Aorta (tissue), 5 donors: ENCODE results near the gene SLC6A12. TPM values are rescaled to one million over a fixed set of nuclear protein-coding genes. Genes with fewer than 3 reads are reported as not detected.

Experiments
- ATAC-seq: fragments of 200-7000 bp; cut with Tn5 transposase; one replicate; pipeline ENCODE4 v1.9.1; 2022; ENCODE audit warnings: moderate library complexity; ENCODE audit not compliant: low FRiP score
- DNase-seq, 2 donors: peaks; one replicate each; pipeline ENCODE4 v3.0.0-alpha.2; 2020
- H3K27ac ChIP-seq, 2 donors: one replicate each; pipeline ENCODE4 v1.5.1; 2013; ENCODE audit warnings: low read length in 2 of 2, mild to moderate bottlenecking in 2 of 2, moderate library complexity in 2 of 2, control low read depth in 1 of 2, inconsistent platforms in 1 of 2, low read depth in 1 of 2
- H3K27me3 ChIP-seq, 2 donors: one replicate each; pipeline ENCODE4 v1.6.1; 2013; ENCODE audit warnings: control low read depth in 1 of 2, low read length in 1 of 2, mild to moderate bottlenecking in 1 of 2, moderate library complexity in 1 of 2; ENCODE audit not compliant: insufficient read depth in 2 of 2, control insufficient read depth in 1 of 2
- H3K36me3 ChIP-seq, 2 donors: one replicate each; pipeline ENCODE4 v1.6.1; 2013; ENCODE audit warnings: control low read depth in 1 of 2, low read length in 1 of 2, mild to moderate bottlenecking in 1 of 2; ENCODE audit not compliant: insufficient read depth in 2 of 2, control insufficient read depth in 1 of 2
- H3K4me1 ChIP-seq, 2 donors: one replicate each; pipeline ENCODE4 v1.6.1; 2013; ENCODE audit warnings: low read length in 2 of 2, control low read depth in 1 of 2, mild to moderate bottlenecking in 1 of 2, moderate library complexity in 1 of 2; ENCODE audit not compliant: insufficient read depth in 2 of 2, control insufficient read depth in 1 of 2
- H3K4me3 ChIP-seq, 2 donors: one replicate each; pipeline ENCODE4 v1.5.1; 2013; ENCODE audit warnings: low read length in 2 of 2, control low read depth in 1 of 2, mild to moderate bottlenecking in 1 of 2
- H3K9me3 ChIP-seq: one replicate; pipeline ENCODE4 v1.6.1; 2013; ENCODE audit warnings: mild to moderate bottlenecking, low read length; ENCODE audit not compliant: control insufficient read depth
- WGBS, 2 donors: extraction: QIAGEN DNeasy Blood & Tissue Kit; methylation state at CpG; one replicate each; pipeline ENCODE4 v1.1.7; 2013; 5-methylcytosine and 5-hydroxymethylcytosine counted together
- intact Hi-C, 2 donors: fragments of 100-400 bp; cut with DNase I; formaldehyde crosslinking; loops; one replicate each; pipeline versions ENCODE4 v1.14.2 to v1.15.0; 2022
- polyA plus RNA-seq, 2 donors: library from polyadenylated mRNA; stranded (reverse); fragments of 200-250 nt; gene quantifications; one replicate each; pipeline ENCODE4 v1.2.3, GENCODE V29; 2013
- total RNA-seq, 2 donors: library from RNA; stranded (reverse); fragmentation: NEBNext Ultra II Directional; extraction: Animal tissue kit (Norgen Biotek cat#: 25700); gene quantifications; one replicate each; pipeline ENCODE4 v1.2.1, GENCODE V29; 2021
- donor health status: healthy with polysubstance abuse.
- donor health status: Bipolar disorder and iron deficiency.
- donor health status: DM: no; HTN: no; CAD: no.
- donor health status: DM: no; HTN: no; CAD: no.
- donor health status: DM: yes; HTN: yes; CAD: no.

SLC6A12 gene
- total and polyA plus RNA-seq, 4 donors = 0.38 to 2.2 (median 1.3) TPM; not detected in 1

- 91 to 94% methylated on average over 10 of the region's 10 CpGs for WGBS, 2 donors
- H3K4me1 ChIP-seq = no peaks in the 10 kb centered on the region
Measured at GRCh38 chr12:171276-171675, 42.7 kb downstream of the SLC6A12 start.

GRCh38 chr12:170371-171225, 43.4 kb downstream of the SLC6A12 start:
- H3K4me3 ChIP-seq = no peak overlapping the region
- no peaks in the 10 kb centered on the region for H3K9me3 ChIP-seq
- H3K36me3 ChIP-seq = no peaks in the 10 kb centered on the region
- no peaks in the 10 kb centered on the region for H3K4me1 ChIP-seq
- ATAC-seq = no peak
- DNase-seq = no peak
- no peaks in the 10 kb centered on the region for H3K27me3 ChIP-seq
- H3K27ac ChIP-seq = no peak overlapping the region
- 87% methylated on average over 29 of the region's 29 CpGs for WGBS, 2 donors
- intact Hi-C loops = no loop called here

More at GRCh38 chr12:171276-171675, 42.7 kb downstream of the SLC6A12 start:
- Histone ChIP-seq H3K27me3 (no peaks in the 10 kb centered on the region), H3K9me3 (no peaks in the 10 kb centered on the region), H3K27ac (no peak overlapping the region), H3K4me3 (no peak overlapping the region), H3K36me3 (no peaks in the 10 kb centered on the region)
- DNase-seq = no peak
- ATAC-seq = no peak
- intact Hi-C loops = no loop called here

GRCh38 chr12:169528-170370, 44.2 kb downstream of the SLC6A12 start:
- no peak for ATAC-seq
- no peak for DNase-seq
- Histone ChIP-seq H3K4me1 (no peaks in the 10 kb centered on the region), H3K36me3 (no peaks in the 10 kb centered on the region), H3K27ac (no peak overlapping the region), H3K4me3 (no peak overlapping the region), H3K27me3 (no peaks in the 10 kb centered on the region), H3K9me3 (no peaks in the 10 kb centered on the region)
- intact Hi-C loops = no loop called here
- 87 to 90% methylated on average over 17 of the region's 17 CpGs for WGBS, 2 donors

GRCh38 chr12:168763-169525, 45.0 kb downstream of the SLC6A12 start:
- H3K4me3 ChIP-seq = no peak overlapping the region
- H3K4me1 ChIP-seq = no peaks in the 10 kb centered on the region
- intact Hi-C loops = no loop called here
- ATAC-seq (no peak), DNase-seq (no peak)
- no peaks in the 10 kb centered on the region for H3K9me3 ChIP-seq
- no peaks in the 10 kb centered on the region for H3K27me3 ChIP-seq
- no peak overlapping the region for H3K27ac ChIP-seq
- WGBS, 2 donors = 73 to 77% methylated on average over 22 of the region's 22 CpGs
- H3K36me3 ChIP-seq = no peaks in the 10 kb centered on the region

- no peaks in the 10 kb centered on the region for H3K36me3 ChIP-seq
- no peaks in the 10 kb centered on the region for H3K27me3 ChIP-seq
- H3K27ac ChIP-seq = no peak overlapping the region
- ATAC-seq (no peak), DNase-seq (no peak)
- intact Hi-C loops = no loop called here
- H3K4me3 ChIP-seq = no peak overlapping the region
- H3K4me1 ChIP-seq = no peaks in the 10 kb centered on the region
- no peaks in the 10 kb centered on the region for H3K9me3 ChIP-seq
- WGBS, 2 donors = 91 to 92% methylated on average over 12 of the region's 12 CpGs
Measured at GRCh38 chr12:167959-168600, 45.9 kb downstream of the SLC6A12 start.

- Histone ChIP-seq H3K36me3 (no peaks in the 10 kb centered on the region), H3K4me3 (no peak overlapping the region), H3K27me3 (no peaks in the 10 kb centered on the region), H3K9me3 (no peaks in the 10 kb centered on the region), H3K4me1 (no peaks in the 10 kb centered on the region), H3K27ac (no peak overlapping the region)
- 86 to 90% methylated on average over 11 of the region's 11 CpGs for WGBS, 2 donors
- no peak for ATAC-seq
- intact Hi-C loops = no loop called here
- DNase-seq = no peak
Measured at GRCh38 chr12:166425-167075, 47.4 kb downstream of the SLC6A12 start.

- Histone ChIP-seq H3K27me3 (no peaks in the 10 kb centered on the region), H3K9me3 (no peaks in the 10 kb centered on the region), H3K36me3 (no peaks in the 10 kb centered on the region), H3K27ac (no peak overlapping the region), H3K4me3 (no peak overlapping the region), H3K4me1 (no peaks in the 10 kb centered on the region)
- intact Hi-C loops = no loop called here
- DNase-seq = no peak
- WGBS, 2 donors = 85 to 93% methylated on average over 15 of the region's 15 CpGs
- no peak for ATAC-seq
Measured at GRCh38 chr12:165862-166368, 48.0 kb downstream of the SLC6A12 start.
